Measurements from ENCODE around the gene PROC. TPM values are rescaled to one million over a fixed set of nuclear protein-coding genes. Genes with fewer than 3 reads are reported as not detected.

The PROC gene
- total and polyA plus RNA-seq, 2 of the 8 experiments (the other 6 are each of a cell fraction or from before 2014, with no cell fraction given): 1.5 to 1.6 TPM

GRCh38 chr2:127417406-127417805 is 821 bp upstream of the PROC start:
- Histone ChIP-seq H4K5ac (ENCODE audit: insufficient read length, low read depth, low read length) (no peak overlapping the region), H4K20me1 (replicated peaks in 1 of 2; ENCODE audit: control insufficient read depth in 1 of 2, insufficient read depth in 2 of 2, low read length in 2 of 2) (peaks cover 0 to 2% of the 10 kb centered on the region in 2 experiments), H3K4ac (replicated peaks; ENCODE audit: insufficient read length, low read depth, low read length) (no peak overlapping the region), H3K14ac (ENCODE audit: insufficient read length) (no peak overlapping the region), H2AK5ac (ENCODE audit: low read depth, low read length) (no peak overlapping the region), H2BK20ac (ENCODE audit: low read length) (0 out of 2 replicates have a peak overlapping the region, but pooled peaks have one; percentile 66), H2BK15ac (ENCODE audit: low read length) (no peak overlapping the region), H3K79me2 (ENCODE audit: control insufficient read depth in 1 of 2, insufficient read depth in 2 of 2, low read length in 2 of 2) (no peaks in the 10 kb centered on the region), H3K23me2 (ENCODE audit: low read depth, low read length) (peaks cover 5% of the 10 kb centered on the region; the same call in 1 of the 2 replicates), H3K4me3 (ENCODE audit: extremely low read depth in 1 of 4, insufficient read depth in 2 of 4, low read depth in 3 of 4, low read length in 4 of 4) (no peak overlapping the region), H3K9me3 (ENCODE audit: insufficient read depth in 2 of 2, low read depth in 1 of 2, low read length in 1 of 2) (peaks cover 0 to 4% of the 10 kb centered on the region in 2 experiments; a peak in 1 of 4 replicates), H3K4me2 (ENCODE audit: insufficient read depth in 1 of 2, low read depth in 2 of 2, low read length in 2 of 2) (no peak overlapping the region), H2BK5ac (ENCODE audit: low read depth, low read length) (no peak overlapping the region), H3K18ac (ENCODE audit: extremely low read depth, low read length) (no peak overlapping the region), H2BK12ac (ENCODE audit: low read depth, low read length) (no peak overlapping the region), H2BK120ac (replicated peaks; ENCODE audit: low read depth, low read length) (no peak overlapping the region), H3K23ac (ENCODE audit: insufficient read length) (no peak overlapping the region), H3K27me3 (replicated peaks in 1 of 4; ENCODE audit: control insufficient read depth in 3 of 4, extremely low read depth in 1 of 4, insufficient read depth in 3 of 4, low read length in 3 of 4) (peaks cover 1 to 42% (median 32%) of the 10 kb centered on the region in 4 experiments), H4K8ac (ENCODE audit: extremely low read depth, insufficient read depth, low read length) (no peak overlapping the region; the same call in 1 of the 2 replicates), H3K36me3 (ENCODE audit: control insufficient read depth in 2 of 4, insufficient read depth in 4 of 4, low read length in 3 of 4) (no peaks in the 10 kb centered on the region), H4K91ac (replicated peaks; ENCODE audit: insufficient read length, low read length) (no peak overlapping the region), H3K9ac (replicated peaks in 1 of 4; ENCODE audit: extremely low read depth in 1 of 4, low read depth in 3 of 4, low read length in 3 of 4) (no peak overlapping the region), H3K4me1 (replicated peaks in 1 of 4; ENCODE audit: control insufficient read depth in 3 of 4, insufficient read depth in 4 of 4, low read length in 3 of 4) (peaks cover 0 to 6% (median 1%) of the 10 kb centered on the region in 4 experiments; a peak in 3 of 7 replicates), H2AFZ (ENCODE audit: low read length) (no peak overlapping the region), H3K56ac (replicated peaks; ENCODE audit: insufficient read length, low read depth, low read length) (no peak overlapping the region), H3K79me1 (ENCODE audit: low read depth, low read length) (no peaks in the 10 kb centered on the region), H3K27ac (ENCODE audit: low read depth, low read length) (no peak overlapping the region)
- ChIA-PET CTCF (ENCODE audit: partially characterized antibody) (interaction anchor here (0.5 to 7.4 kb wide), 12 partner anchors 9 to 88 kb away, joined by 3 to 74 read pairs (median 6); no protein-coding TSS in a partner anchor), POLR2A (ENCODE audit: partially characterized antibody) (interaction anchor here (1.5 kb wide), 1 partner anchor 62 kb away, joined by 7 read pairs; no protein-coding TSS in a partner anchor)
- FAIRE-seq (no peak), DNase-seq (ENCODE audit: low read depth in 1 of 2, low spot score in 2 of 2) (no peak)
- 89% methylated on average over 8 of the region's 8 CpGs; no CpG with 5 or more reads in 1 of the 2 experiments for WGBS, 2 experiments (ENCODE audit: extremely low coverage in 1 of 2, insufficient coverage in 1 of 2, insufficient read length in 1 of 2, insufficient replicate concordance in 2 of 2, low coverage in 1 of 2, low lambda C conversion rate in 2 of 2, missing lambda C conversion rate in 1 of 2)
- TF ChIP-seq GABPA (IDR thresholded peaks at IDR 0.05; ENCODE audit: borderline replicate concordance, insufficient read depth, low read length): no peak
- TF ChIP-seq KDM5A (IDR thresholded peaks at IDR 0.05; ENCODE audit: low read length): no peak
- TF ChIP-seq RAD21 (IDR thresholded peaks at IDR 0.05 in 1 of 2, conservative IDR thresholded peaks at IDR 0.05 in 1 of 2; ENCODE audit: low read depth in 2 of 2, low read length in 2 of 2): no peak
- TF ChIP-seq FOSL1 (IDR thresholded peaks at IDR 0.05; ENCODE audit: insufficient read depth, low read depth, low read length): no peak
- no peak for TF ChIP-seq TEAD4 (IDR thresholded peaks at IDR 0.05; ENCODE audit: low read depth, low read length)
- no peak for TF ChIP-seq RFX5 (IDR thresholded peaks at IDR 0.05; ENCODE audit: borderline replicate concordance, low read depth, low read length)
- TF ChIP-seq BCL11A (IDR thresholded peaks at IDR 0.05; ENCODE audit: low read depth in 2 of 2, low read length in 2 of 2): no peak
- no peak for TF ChIP-seq E2F6 (IDR thresholded peaks at IDR 0.05)
- TF ChIP-seq SIRT6 (IDR thresholded peaks at IDR 0.05; ENCODE audit: low read length): no peak
- no peak for TF ChIP-seq EZH2 (IDR thresholded peaks at IDR 0.05; ENCODE audit: low read depth, low read length, severe bottlenecking)
- TF ChIP-seq ATF2 (IDR thresholded peaks at IDR 0.05; ENCODE audit: low read length): no peak
